Measurements from ENCODE around the gene ATG16L1. TPM values are rescaled to one million over a fixed set of nuclear protein-coding genes. Genes with fewer than 3 reads are reported as not detected.

The ATG16L1 gene
- total and polyA plus RNA-seq, 2 experiments from 2014 or later, result 16.2 to 17.2 TPM

DNA sequence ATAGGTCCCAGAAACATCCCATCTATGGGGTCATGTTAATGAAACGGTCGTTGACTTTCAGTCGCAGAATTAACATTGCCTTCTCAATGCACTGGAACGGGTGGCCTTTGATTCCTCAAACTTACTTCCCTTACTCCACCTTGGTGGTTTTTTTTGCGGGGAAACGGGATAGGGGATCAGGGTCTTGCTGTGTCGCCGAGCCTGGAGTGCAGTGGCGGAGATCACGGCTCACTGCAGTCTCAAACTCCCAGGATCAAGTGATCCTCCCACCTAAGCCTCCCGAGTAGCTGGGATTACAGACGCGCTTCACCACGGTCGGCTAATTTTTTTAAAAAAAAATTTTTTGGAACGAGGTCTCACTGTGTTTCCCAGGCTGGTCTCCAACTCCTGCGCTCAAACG lies 754 bp downstream of the ATG16L1 start:
- in situ Hi-C loops (cut with MboI), result no loop called here
- H3K9ac ChIP-seq, result peak overlapping the region; percentile 82
- H4K20me1 ChIP-seq (ENCODE audit: insufficient read depth), result no peaks in the 10 kb centered on the region
- peaks cover 17% of the 10 kb centered on the region for H3K4me1 ChIP-seq (ENCODE audit: insufficient read depth)
- H3K9me2 ChIP-seq (ENCODE audit: insufficient read depth), result no peaks in the 10 kb centered on the region
- peak overlapping the region; percentile 95 for H3K4me2 ChIP-seq (ENCODE audit: unreplicated experiment)
- DNase-seq, result peak; percentile 32
- H2AFZ ChIP-seq, result peak overlapping the region; percentile 90
- H3K27me3 ChIP-seq (replicated peaks; ENCODE audit: insufficient read depth), result no peaks in the 10 kb centered on the region
- peaks cover 56% of the 10 kb centered on the region for H3K79me2 ChIP-seq (ENCODE audit: insufficient read depth)
- peaks cover 17% of the 10 kb centered on the region for H3F3A ChIP-seq (ENCODE audit: insufficient read depth)
- H3K4me3 ChIP-seq, result peak overlapping the region; percentile 92
- peaks cover 11% of the 10 kb centered on the region for H3K36me3 ChIP-seq (ENCODE audit: low read depth)
- 0 out of 2 replicates have a peak overlapping the region, but pooled peaks have one; percentile 49 for H3K27ac ChIP-seq
- WGBS, 2 experiments (ENCODE audit: low coverage in 1 of 2, low lambda C conversion rate in 2 of 2, missing lambda C conversion rate in 2 of 2), result 0 to 3% methylated on average over 18 of the region's 18 CpGs
- no peak for TF ChIP-seq EZH2 (IDR thresholded peaks at IDR 0.05; ENCODE audit: insufficient read depth, poor library complexity, severe bottlenecking)
- TF ChIP-seq EZH2phosphoT487 (IDR thresholded peaks at IDR 0.05; ENCODE audit: insufficient read depth, low read depth), result no peak
- no peaks in the 10 kb centered on the region for H3K9me3 ChIP-seq (ENCODE audit: low read depth)

DNA sequence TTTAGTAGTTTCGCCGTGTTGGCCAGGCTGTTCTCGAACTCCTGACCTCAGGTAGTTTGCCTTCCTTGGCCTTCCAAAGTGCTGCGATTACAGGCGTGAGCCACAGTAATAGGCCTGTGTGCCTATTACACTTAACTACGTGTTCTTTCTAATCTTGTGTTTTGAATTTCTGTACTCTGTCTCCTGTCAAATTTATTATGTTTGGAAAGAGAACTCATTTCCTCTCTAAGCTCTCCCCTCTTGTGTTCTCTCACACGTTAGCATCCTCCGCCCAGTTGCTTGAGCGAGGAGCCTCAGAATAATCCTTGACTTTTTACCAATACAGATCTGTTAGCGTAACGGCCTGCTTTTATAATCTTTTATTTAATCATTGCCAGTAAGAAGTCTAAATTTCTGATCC lies 3.7 kb downstream of the ATG16L1 start:
- Histone ChIP-seq H3K4me1 (ENCODE audit: insufficient read depth) (peaks cover 13% of the 10 kb centered on the region), H3F3A (ENCODE audit: insufficient read depth) (no peaks in the 10 kb centered on the region), H4K20me1 (ENCODE audit: insufficient read depth) (no peaks in the 10 kb centered on the region), H3K9me2 (ENCODE audit: insufficient read depth) (no peaks in the 10 kb centered on the region), H3K79me2 (ENCODE audit: insufficient read depth) (peaks cover 84% of the 10 kb centered on the region), H3K9ac (no peak overlapping the region), H3K9me3 (ENCODE audit: low read depth) (no peaks in the 10 kb centered on the region), H3K4me3 (no peak overlapping the region), H3K27me3 (replicated peaks; ENCODE audit: insufficient read depth) (no peaks in the 10 kb centered on the region), H3K4me2 (ENCODE audit: unreplicated experiment) (no peak overlapping the region), H3K27ac (no peak overlapping the region), H2AFZ (no peak overlapping the region), H3K36me3 (ENCODE audit: low read depth) (peaks cover 21% of the 10 kb centered on the region)
- 84 to 89% methylated on average over 11 of the region's 11 CpGs for WGBS, 2 experiments (ENCODE audit: low coverage in 1 of 2, low lambda C conversion rate in 2 of 2, missing lambda C conversion rate in 2 of 2)
- in situ Hi-C loops (cut with MboI), result no loop called here
- DNase-seq, result no peak
- TF ChIP-seq EZH2phosphoT487 (IDR thresholded peaks at IDR 0.05; ENCODE audit: insufficient read depth, low read depth), result no peak
- no peak for TF ChIP-seq EZH2 (IDR thresholded peaks at IDR 0.05; ENCODE audit: insufficient read depth, poor library complexity, severe bottlenecking)

DNA sequence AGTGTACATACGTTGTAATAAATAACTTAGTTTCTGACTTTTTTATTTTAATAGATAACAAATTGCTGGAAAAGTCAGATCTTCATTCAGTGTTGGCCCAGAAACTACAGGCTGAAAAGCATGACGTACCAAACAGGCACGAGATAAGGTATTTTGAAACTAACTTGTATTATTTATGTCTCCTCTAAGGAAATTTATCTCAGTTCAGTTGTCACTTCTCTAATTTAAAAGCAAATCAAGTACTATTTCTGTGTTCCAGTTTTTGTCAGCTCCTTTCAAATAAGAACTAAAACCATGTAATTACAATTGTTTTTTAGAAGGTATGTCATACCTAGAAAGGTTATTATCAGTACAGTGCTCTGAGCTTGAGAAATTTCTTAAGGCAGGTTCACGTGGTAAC lies 4.6 kb downstream of the ATG16L1 start:
- peaks cover 24% of the 10 kb centered on the region for H3K36me3 ChIP-seq (ENCODE audit: low read depth)
- H3K27ac ChIP-seq, result no peak overlapping the region
- DNase-seq, result no peak
- peaks cover 93% of the 10 kb centered on the region for H3K79me2 ChIP-seq (ENCODE audit: insufficient read depth)
- H3F3A ChIP-seq (ENCODE audit: insufficient read depth), result no peaks in the 10 kb centered on the region
- H3K4me1 ChIP-seq (ENCODE audit: insufficient read depth), result peaks cover 13% of the 10 kb centered on the region
- TF ChIP-seq EZH2phosphoT487 (IDR thresholded peaks at IDR 0.05; ENCODE audit: insufficient read depth, low read depth) (no peak), EZH2 (IDR thresholded peaks at IDR 0.05; ENCODE audit: insufficient read depth, poor library complexity, severe bottlenecking) (no peak)
- no peaks in the 10 kb centered on the region for H4K20me1 ChIP-seq (ENCODE audit: insufficient read depth)
- no peak overlapping the region for H2AFZ ChIP-seq
- WGBS, 2 experiments (ENCODE audit: low coverage in 1 of 2, low lambda C conversion rate in 2 of 2, missing lambda C conversion rate in 2 of 2), result 88 to 91% methylated on average over 4 of the region's 4 CpGs
- H3K4me3 ChIP-seq, result no peak overlapping the region
- no peaks in the 10 kb centered on the region for H3K27me3 ChIP-seq (replicated peaks; ENCODE audit: insufficient read depth)
- no peak overlapping the region for H3K9ac ChIP-seq
- in situ Hi-C loops (cut with MboI), result no loop called here
- no peaks in the 10 kb centered on the region for H3K9me3 ChIP-seq (ENCODE audit: low read depth)
- H3K4me2 ChIP-seq (ENCODE audit: unreplicated experiment), result no peak overlapping the region
- no peaks in the 10 kb centered on the region for H3K9me2 ChIP-seq (ENCODE audit: insufficient read depth)

DNA sequence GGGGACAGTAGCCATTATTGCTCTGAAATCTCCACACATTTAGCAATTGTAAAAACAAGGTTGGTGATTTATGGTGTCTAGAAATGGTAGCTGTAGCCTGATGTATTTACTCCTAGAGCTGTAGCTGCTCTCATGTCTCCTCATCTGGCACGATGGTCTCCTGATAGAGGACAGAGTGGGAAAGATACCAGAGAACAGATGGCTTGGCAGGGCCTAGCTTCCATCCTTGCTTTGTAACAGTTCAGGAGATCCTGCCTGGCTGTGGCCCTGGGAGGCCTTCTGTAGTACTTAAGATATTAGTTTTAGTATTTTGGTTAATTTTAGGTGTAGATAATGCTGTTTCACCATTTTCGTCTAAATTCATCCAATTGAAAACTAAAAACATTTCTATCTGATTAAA lies 6.7 kb downstream of the ATG16L1 start:
- in situ Hi-C loops (cut with MboI), result no loop called here
- 58 to 60% methylated on average over 2 of the region's 2 CpGs for WGBS, 2 experiments (ENCODE audit: low coverage in 1 of 2, low lambda C conversion rate in 2 of 2, missing lambda C conversion rate in 2 of 2)
- Histone ChIP-seq H3F3A (ENCODE audit: insufficient read depth) (no peaks in the 10 kb centered on the region), H3K4me1 (ENCODE audit: insufficient read depth) (peaks cover 8% of the 10 kb centered on the region), H3K36me3 (ENCODE audit: low read depth) (peaks cover 34% of the 10 kb centered on the region), H4K20me1 (ENCODE audit: insufficient read depth) (no peaks in the 10 kb centered on the region), H3K9me2 (ENCODE audit: insufficient read depth) (no peaks in the 10 kb centered on the region), H3K79me2 (ENCODE audit: insufficient read depth) (peaks cover 84% of the 10 kb centered on the region), H3K27ac (no peak overlapping the region), H3K9me3 (ENCODE audit: low read depth) (no peaks in the 10 kb centered on the region), H3K9ac (no peak overlapping the region), H3K4me3 (no peak overlapping the region), H3K27me3 (replicated peaks; ENCODE audit: insufficient read depth) (no peaks in the 10 kb centered on the region), H2AFZ (no peak overlapping the region), H3K4me2 (ENCODE audit: unreplicated experiment) (no peak overlapping the region)
- no peak for TF ChIP-seq EZH2phosphoT487 (IDR thresholded peaks at IDR 0.05; ENCODE audit: insufficient read depth, low read depth)
- no peak for TF ChIP-seq EZH2 (IDR thresholded peaks at IDR 0.05; ENCODE audit: insufficient read depth, poor library complexity, severe bottlenecking)
- DNase-seq, result no peak

DNA sequence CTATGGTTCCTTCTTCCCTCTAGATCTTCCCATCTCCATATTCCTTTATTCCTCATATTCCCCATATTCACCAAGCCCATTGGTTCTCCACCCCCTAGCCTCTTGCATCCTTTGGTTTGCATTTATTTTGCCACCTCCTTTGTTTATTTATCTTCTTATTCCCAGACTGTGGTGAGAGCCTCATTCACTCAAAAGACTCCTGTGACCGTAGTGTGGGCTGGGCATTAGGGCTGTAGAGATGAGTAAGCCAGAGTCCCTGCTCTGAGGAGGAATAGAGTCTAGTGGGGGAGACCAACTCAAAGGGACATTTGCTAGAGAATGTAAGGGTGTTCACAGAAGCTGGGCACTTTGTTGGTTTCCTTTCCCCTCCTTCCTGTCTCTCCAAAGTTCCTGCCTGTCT lies 8.3 kb downstream of the ATG16L1 start:
- H3K4me1 ChIP-seq (ENCODE audit: insufficient read depth), result no peaks in the 10 kb centered on the region
- TF ChIP-seq EZH2 (IDR thresholded peaks at IDR 0.05; ENCODE audit: insufficient read depth, poor library complexity, severe bottlenecking) (no peak), EZH2phosphoT487 (IDR thresholded peaks at IDR 0.05; ENCODE audit: insufficient read depth, low read depth) (no peak)
- H3K9me3 ChIP-seq (ENCODE audit: low read depth), result no peaks in the 10 kb centered on the region
- no peaks in the 10 kb centered on the region for H4K20me1 ChIP-seq (ENCODE audit: insufficient read depth)
- H3F3A ChIP-seq (ENCODE audit: insufficient read depth), result no peaks in the 10 kb centered on the region
- no peaks in the 10 kb centered on the region for H3K9me2 ChIP-seq (ENCODE audit: insufficient read depth)
- H3K79me2 ChIP-seq (ENCODE audit: insufficient read depth), result peaks cover 68% of the 10 kb centered on the region
- H2AFZ ChIP-seq, result no peak overlapping the region
- DNase-seq, result no peak
- no peaks in the 10 kb centered on the region for H3K27me3 ChIP-seq (replicated peaks; ENCODE audit: insufficient read depth)
- 86 to 100% methylated on average over 1 of the region's 1 CpG for WGBS, 2 experiments (ENCODE audit: low coverage in 1 of 2, low lambda C conversion rate in 2 of 2, missing lambda C conversion rate in 2 of 2)
- in situ Hi-C loops (cut with MboI), result no loop called here
- no peak overlapping the region for H3K27ac ChIP-seq
- H3K4me2 ChIP-seq (ENCODE audit: unreplicated experiment), result no peak overlapping the region
- peaks cover 49% of the 10 kb centered on the region for H3K36me3 ChIP-seq (ENCODE audit: low read depth)
- H3K4me3 ChIP-seq, result no peak overlapping the region
- no peak overlapping the region for H3K9ac ChIP-seq
